RWPE1 (cell line): ENCODE measurements around the gene GLYATL3.

Experiments used
- CTCF ChIA-PET: fragments of 350-600 bp; sonication (Branson Sonifier 250); formaldehyde crosslinking; extraction: SDS; loops from one replicate; lab custom pipeline; 2021; lab: Yijun Ruan, JAX
- POLR2A ChIA-PET: fragments of 400-600 bp; formaldehyde crosslinking; extraction: SDS; loops from one replicate; lab custom pipeline; 2020; ENCODE audit warnings: antibody characterized with exemption; ENCODE audit not compliant: low non-redundant PET; lab: Yijun Ruan, JAX
- DNase-seq: peaks from one replicate; pipeline ENCODE4 v3.0.0; 2012; ENCODE audit warnings: low spot score
- H3K27ac ChIP-seq: fragments of 450-650 bp; 2 replicates; pipeline ENCODE4 v1.5.1; 2017
- CTCF ChIP-seq: fragments of 450-650 bp; conservative IDR thresholded peaks from 2 replicates; pipeline ENCODE4 v1.5.1; 2017; ENCODE audit warnings: low read depth, mild to moderate bottlenecking

The GLYATL3 gene

GRCh38 chr6:49490633-49491032 lies 9.1 kb upstream of the GLYATL3 start:
- no peak overlapping the region for H3K27ac ChIP-seq
- TF ChIP-seq CTCF: no peak
- DNase-seq: no peak
- ChIA-PET CTCF (no interaction called here), POLR2A (no interaction called here)

- ChIA-PET CTCF (no interaction called here), POLR2A (no interaction called here)
- TF ChIP-seq CTCF: no peak
- no peak overlapping the region for H3K27ac ChIP-seq
- DNase-seq: no peak
Observed at GRCh38 chr6:49497304-49497703, 2.4 kb upstream of the GLYATL3 start.

DNA sequence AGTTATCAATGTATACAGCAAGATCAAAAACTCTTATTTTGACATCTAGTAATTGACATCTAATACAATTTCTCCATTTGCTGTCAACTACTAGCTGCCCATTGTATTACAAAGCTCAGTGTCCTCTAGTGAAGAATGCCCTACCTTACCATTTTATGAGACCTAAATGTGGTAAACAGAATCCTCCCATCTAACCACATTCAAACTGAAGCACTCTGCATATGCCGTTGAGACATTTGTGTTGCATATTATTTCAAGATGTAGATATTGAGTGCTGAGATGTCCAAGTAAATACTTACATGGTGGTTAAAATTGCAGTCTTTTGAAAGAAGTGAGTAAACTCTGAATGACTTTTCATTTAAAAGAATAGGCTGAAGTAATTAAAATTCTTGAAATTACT lies 597 bp upstream of the GLYATL3 start:
- no peak for DNase-seq
- ChIA-PET CTCF (interaction anchor here (1.0 kb wide), 1 partner anchor 33 kb away, joined by 4 read pairs; no protein-coding TSS in a partner anchor), POLR2A (no interaction called here)
- H3K27ac ChIP-seq: no peak overlapping the region
- TF ChIP-seq CTCF: no peak

GRCh38 chr6:49504666-49505065 lies 4.9 kb downstream of the GLYATL3 start:
- ChIA-PET POLR2A (no interaction called here), CTCF (no interaction called here)
- DNase-seq: no peak
- H3K27ac ChIP-seq: no peak overlapping the region
- TF ChIP-seq CTCF: no peak

DNA sequence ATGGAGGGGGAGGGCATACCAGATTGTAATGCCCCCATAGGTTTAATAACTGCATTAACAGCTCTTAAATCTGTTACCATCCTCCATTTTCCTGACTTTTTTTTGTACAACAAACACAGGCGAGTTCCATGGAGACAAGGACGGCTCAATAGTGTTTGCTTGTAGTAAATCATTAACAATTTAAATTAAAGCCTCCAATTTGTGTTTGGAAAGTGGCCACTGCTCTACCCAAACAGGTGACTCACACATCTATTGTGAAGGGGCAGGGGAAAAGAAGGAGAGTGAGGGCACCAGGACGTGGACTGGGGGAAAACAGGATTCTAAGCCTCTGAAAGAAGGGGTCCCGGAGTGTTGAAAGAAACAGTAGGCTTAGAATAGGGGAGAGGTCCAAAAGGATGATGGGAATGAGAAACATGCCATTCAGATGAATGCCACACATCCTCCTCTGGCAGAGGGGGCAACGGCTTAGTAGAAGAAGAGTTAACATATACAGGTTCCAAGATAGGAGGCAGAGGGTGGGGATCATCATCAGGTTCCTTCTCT lies 6.9 kb downstream of the GLYATL3 start:
- no peak for DNase-seq

GRCh38 chr6:49509342-49509741 lies 9.6 kb downstream of the GLYATL3 start:
- DNase-seq: no peak

More for the DNA sequence above, 6.9 kb downstream of the GLYATL3 start:
- POLR2A ChIA-PET: no interaction called here
- no peak for TF ChIP-seq CTCF
- CTCF ChIA-PET: no interaction called here
- H3K27ac ChIP-seq: no peak overlapping the region

More at GRCh38 chr6:49509342-49509741, 9.6 kb downstream of the GLYATL3 start:
- ChIA-PET CTCF (no interaction called here), POLR2A (no interaction called here)
- no peak overlapping the region for H3K27ac ChIP-seq
- no peak for TF ChIP-seq CTCF
